HepG2 (cell line): ENCODE data around the gene C1RL. TPM values are rescaled to one million over a fixed set of nuclear protein-coding genes. Genes with fewer than 3 reads are reported as not detected.

ENCODE experiments used
- MAFK ChIP-seq, 2 experiments: IDR thresholded peaks in 1 of 2; conservative IDR thresholded peaks in 1 of 2; 2 replicates each; pipeline ENCODE4 v1.6.1; 2011; ENCODE audit warnings: improper control_type of control experiment in 2 of 2, low read length in 2 of 2
- SOX6 ChIP-seq, 2 experiments: fragments of 450-650 bp in 1 of 2; sonication (generic) in 1 of 2; formaldehyde crosslinking in 1 of 2; IDR thresholded peaks; 2 replicates each; pipeline versions ENCODE4 v1.4.0 to v1.6.1; 2017 to 2020; ENCODE audit warnings: antibody characterized with exemption in 1 of 2, mild to moderate bottlenecking in 1 of 2, missing genetic modification reagents in 1 of 2
- STAG1 ChIP-seq: sonication (generic); formaldehyde crosslinking; IDR thresholded peaks from 2 replicates; pipeline ENCODE4 v1.4.0; 2020; ENCODE audit warnings: missing genetic modification reagents
- ZEB1 ChIP-seq: IDR thresholded peaks from 2 replicates; pipeline ENCODE4 v1.6.1; 2012; ENCODE audit warnings: mild to moderate bottlenecking, low read depth, inconsistent platforms; ENCODE audit not compliant: insufficient replicate concordance
- polyA plus RNA-seq, 8 experiments: library from polyadenylated mRNA; depleted of rRNA in 3 of 8; stranded (reverse) in 7 of 8; unstranded in 1 of 8; fragments of >200 nt; fragmentation: Illumina TruSeq in 4 of 8; extraction: Trizol in 4 of 8; gene quantifications; 2 replicates each; pipeline versions ENCODE4 v1.2.1 to v1.2.3, GENCODE V29; 2011 to 2016; ENCODE audit warnings: low read depth in 4 of 8, missing spikeins in 1 of 8, mixed read lengths in 1 of 8; ENCODE audit not compliant: insufficient read depth in 1 of 8
- total RNA-seq, 5 experiments: library from RNA; depleted of rRNA; stranded (reverse); fragments of >200 nt; fragmentation: Illumina TruSeq; extraction: Trizol; gene quantifications; 2 replicates each; pipeline ENCODE4 v1.2.3, GENCODE V29; 2016; ENCODE audit warnings: low read depth in 1 of 5
- TF ChIP-seq, protein P1 (sequence below): sonication (generic); formaldehyde crosslinking; IDR thresholded peaks from 2 replicates; pipeline ENCODE4 v1.5.1; 2020; ENCODE audit warnings: mild to moderate bottlenecking, missing genetic modification reagents, borderline replicate concordance
- TF ChIP-seq, protein P2 (sequence below): sonication (generic); formaldehyde crosslinking; IDR thresholded peaks from 2 replicates; pipeline ENCODE4 v1.8.0; 2022; ENCODE audit warnings: low read depth, missing genetic modification reagents

C1RL gene
- total and polyA plus RNA-seq, 2 of the 13 experiments (the other 11 are each of a cell fraction or from before 2014, with no cell fraction given): 28.9 to 53.1 TPM

DNA sequence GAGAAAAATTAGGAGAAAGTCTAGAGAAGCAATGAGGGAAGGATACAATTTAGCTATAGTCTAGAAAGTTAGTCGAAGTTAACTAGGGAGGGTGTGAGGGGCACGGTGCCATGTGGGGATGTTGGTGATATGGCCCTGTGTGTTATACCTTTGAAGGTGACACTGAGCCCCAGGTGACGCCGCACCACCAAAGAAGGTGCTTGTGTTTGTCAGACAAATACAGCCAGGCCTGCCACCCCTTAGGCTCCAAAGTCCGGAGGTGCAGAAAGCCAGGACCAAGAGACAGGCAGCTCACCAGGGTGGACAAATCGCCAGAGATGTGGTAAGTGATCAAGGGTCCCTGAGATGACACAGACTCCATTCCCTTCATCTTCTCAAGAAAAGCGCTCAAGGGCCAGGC is 47.4 kb downstream of the C1RL start (continued):
- TF ChIP-seq, protein P1, sequence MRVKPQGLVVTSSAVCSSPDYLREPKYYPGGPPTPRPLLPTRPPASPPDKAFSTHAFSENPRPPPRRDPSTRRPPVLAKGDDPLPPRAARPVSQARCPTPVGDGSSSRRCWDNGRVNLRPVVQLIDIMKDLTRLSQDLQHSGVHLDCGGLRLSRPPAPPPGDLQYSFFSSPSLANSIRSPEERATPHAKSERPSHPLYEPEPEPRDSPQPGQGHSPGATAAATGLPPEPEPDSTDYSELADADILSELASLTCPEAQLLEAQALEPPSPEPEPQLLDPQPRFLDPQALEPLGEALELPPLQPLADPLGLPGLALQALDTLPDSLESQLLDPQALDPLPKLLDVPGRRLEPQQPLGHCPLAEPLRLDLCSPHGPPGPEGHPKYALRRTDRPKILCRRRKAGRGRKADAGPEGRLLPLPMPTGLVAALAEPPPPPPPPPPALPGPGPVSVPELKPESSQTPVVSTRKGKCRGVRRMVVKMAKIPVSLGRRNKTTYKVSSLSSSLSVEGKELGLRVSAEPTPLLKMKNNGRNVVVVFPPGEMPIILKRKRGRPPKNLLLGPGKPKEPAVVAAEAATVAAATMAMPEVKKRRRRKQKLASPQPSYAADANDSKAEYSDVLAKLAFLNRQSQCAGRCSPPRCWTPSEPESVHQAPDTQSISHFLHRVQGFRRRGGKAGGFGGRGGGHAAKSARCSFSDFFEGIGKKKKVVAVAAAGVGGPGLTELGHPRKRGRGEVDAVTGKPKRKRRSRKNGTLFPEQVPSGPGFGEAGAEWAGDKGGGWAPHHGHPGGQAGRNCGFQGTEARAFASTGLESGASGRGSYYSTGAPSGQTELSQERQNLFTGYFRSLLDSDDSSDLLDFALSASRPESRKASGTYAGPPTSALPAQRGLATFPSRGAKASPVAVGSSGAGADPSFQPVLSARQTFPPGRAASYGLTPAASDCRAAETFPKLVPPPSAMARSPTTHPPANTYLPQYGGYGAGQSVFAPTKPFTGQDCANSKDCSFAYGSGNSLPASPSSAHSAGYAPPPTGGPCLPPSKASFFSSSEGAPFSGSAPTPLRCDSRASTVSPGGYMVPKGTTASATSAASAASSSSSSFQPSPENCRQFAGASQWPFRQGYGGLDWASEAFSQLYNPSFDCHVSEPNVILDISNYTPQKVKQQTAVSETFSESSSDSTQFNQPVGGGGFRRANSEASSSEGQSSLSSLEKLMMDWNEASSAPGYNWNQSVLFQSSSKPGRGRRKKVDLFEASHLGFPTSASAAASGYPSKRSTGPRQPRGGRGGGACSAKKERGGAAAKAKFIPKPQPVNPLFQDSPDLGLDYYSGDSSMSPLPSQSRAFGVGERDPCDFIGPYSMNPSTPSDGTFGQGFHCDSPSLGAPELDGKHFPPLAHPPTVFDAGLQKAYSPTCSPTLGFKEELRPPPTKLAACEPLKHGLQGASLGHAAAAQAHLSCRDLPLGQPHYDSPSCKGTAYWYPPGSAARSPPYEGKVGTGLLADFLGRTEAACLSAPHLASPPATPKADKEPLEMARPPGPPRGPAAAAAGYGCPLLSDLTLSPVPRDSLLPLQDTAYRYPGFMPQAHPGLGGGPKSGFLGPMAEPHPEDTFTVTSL: no peak
- TF ChIP-seq STAG1: 0 out of 2 replicates have a peak, but pooled peaks have one; percentile 13
- TF ChIP-seq, protein P2, sequence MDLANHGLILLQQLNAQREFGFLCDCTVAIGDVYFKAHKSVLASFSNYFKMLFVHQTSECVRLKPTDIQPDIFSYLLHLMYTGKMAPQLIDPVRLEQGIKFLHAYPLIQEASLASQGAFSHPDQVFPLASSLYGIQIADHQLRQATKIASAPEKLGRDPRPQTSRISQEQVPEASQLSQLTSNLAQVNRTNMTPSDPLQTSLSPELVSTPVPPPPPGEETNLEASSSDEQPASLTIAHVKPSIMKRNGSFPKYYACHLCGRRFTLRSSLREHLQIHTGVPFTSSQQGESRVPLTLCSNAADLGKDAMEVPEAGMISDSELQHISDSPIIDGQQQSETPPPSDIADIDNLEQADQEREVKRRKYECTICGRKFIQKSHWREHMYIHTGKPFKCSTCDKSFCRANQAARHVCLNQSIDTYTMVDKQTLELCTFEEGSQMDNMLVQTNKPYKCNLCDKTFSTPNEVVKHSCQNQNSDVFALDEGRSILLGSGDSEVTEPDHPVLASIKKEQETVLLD (CRISPR knock-in tag): no peak
- TF ChIP-seq SOX6 (IDR thresholded peaks at IDR 0.05): no peak
- TF ChIP-seq SOX6 (CRISPR knock-in tag; IDR thresholded peaks at IDR 0.05): 0 out of 2 replicates have a peak, but pooled peaks have one; percentile 10
- TF ChIP-seq MAFK (conservative IDR thresholded peaks at IDR 0.05 in 1 of 2, IDR thresholded peaks at IDR 0.05 in 1 of 2; ENCODE audit: low read length in 2 of 2): no peak
- no peak for TF ChIP-seq ZEB1
